Fibroblast of villous mesenchyme (primary cell): ENCODE measurements around the gene CNOT6. TPM values are rescaled to one million over a fixed set of nuclear protein-coding genes. Genes with fewer than 3 reads are reported as not detected.

Experiments
- DNase-seq: peaks from one replicate; pipeline ENCODE4 v3.0.0-alpha.2; 2010; ENCODE audit warnings: low read depth
- H3K4me3 ChIP-seq: 2 replicates; pipeline ENCODE4 v1.5.1; 2011; ENCODE audit warnings: low read depth, mild to moderate bottlenecking, low read length
- total RNA-seq: library from RNA; depleted of rRNA; stranded (reverse); fragments of >200 nt; gene quantifications from 2 replicates; pipeline ENCODE4 v1.2.3, GENCODE V29; 2012
- TF ChIP-seq, protein P1 (sequence below): IDR thresholded peaks from 2 replicates; pipeline ENCODE4 v1.5.1; 2012; ENCODE audit warnings: low read depth, mild to moderate bottlenecking, low read length; ENCODE audit not compliant: insufficient read depth

CNOT6 gene
- total RNA-seq, 1 donor = 16.4 TPM

DNA sequence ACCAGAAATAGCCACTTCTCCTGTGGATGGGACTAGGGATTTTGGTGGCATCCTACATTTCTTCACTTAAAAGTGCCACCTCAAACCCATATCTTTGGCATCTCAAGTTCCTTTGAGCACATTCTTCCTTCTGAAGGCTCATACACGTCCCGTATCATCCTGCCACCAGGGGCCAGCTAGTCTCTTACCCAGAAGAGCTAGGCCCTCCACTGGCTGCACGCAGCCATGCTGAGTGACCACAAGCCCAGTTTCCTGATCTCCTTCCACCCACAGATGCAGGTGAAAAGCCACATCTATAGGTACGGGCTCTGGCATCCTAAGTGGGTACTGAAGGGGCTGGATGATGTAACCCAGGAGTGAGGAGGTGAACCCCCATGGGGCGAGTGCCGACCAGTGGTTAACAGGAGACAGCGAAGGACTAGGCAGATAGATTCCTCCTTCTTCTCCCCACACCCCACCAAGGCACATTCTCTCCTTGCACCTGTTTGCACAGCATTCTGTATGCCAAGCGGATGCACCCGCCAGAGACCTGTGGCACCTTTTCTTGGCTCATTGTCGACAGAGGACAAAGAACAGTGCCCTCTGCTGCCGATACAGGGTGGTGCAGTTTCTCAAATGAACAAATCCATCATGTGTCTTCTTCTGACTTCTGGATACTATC lies 111.5 kb downstream of the CNOT6 start:
- TF ChIP-seq, protein P1, sequence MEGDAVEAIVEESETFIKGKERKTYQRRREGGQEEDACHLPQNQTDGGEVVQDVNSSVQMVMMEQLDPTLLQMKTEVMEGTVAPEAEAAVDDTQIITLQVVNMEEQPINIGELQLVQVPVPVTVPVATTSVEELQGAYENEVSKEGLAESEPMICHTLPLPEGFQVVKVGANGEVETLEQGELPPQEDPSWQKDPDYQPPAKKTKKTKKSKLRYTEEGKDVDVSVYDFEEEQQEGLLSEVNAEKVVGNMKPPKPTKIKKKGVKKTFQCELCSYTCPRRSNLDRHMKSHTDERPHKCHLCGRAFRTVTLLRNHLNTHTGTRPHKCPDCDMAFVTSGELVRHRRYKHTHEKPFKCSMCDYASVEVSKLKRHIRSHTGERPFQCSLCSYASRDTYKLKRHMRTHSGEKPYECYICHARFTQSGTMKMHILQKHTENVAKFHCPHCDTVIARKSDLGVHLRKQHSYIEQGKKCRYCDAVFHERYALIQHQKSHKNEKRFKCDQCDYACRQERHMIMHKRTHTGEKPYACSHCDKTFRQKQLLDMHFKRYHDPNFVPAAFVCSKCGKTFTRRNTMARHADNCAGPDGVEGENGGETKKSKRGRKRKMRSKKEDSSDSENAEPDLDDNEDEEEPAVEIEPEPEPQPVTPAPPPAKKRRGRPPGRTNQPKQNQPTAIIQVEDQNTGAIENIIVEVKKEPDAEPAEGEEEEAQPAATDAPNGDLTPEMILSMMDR = peak; percentile 86
- H3K4me3 ChIP-seq = no peak overlapping the region
- DNase-seq = peak; percentile 64

DNA sequence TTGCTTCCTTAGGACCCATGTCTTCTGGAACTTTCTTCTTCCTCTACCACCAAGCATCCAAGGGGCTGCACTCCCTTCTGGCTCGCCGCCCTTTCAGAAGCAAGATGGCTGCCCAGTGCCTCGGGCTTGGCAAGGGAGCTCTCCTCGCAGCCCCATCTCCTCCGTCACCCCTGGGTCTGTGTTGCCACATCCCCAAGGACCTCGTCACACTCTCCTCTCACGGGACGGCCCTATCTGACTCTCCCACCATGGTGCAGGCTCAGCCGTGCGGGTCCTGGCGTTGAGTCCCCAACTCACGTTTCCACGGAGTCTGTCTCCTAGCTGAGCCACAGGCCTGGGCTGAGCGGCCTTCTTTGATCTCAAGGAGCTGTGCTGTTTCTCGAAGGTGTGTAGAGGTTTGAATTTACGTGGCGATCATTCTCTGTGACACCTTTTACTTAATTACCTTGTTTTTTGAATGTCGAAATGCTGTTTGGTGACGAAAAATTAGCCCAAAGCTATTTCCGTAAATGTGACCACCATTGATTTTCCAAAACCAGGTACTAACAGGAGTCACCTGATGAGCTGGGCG lies 112.1 kb downstream of the CNOT6 start:
- no peak overlapping the region for H3K4me3 ChIP-seq

DNA sequence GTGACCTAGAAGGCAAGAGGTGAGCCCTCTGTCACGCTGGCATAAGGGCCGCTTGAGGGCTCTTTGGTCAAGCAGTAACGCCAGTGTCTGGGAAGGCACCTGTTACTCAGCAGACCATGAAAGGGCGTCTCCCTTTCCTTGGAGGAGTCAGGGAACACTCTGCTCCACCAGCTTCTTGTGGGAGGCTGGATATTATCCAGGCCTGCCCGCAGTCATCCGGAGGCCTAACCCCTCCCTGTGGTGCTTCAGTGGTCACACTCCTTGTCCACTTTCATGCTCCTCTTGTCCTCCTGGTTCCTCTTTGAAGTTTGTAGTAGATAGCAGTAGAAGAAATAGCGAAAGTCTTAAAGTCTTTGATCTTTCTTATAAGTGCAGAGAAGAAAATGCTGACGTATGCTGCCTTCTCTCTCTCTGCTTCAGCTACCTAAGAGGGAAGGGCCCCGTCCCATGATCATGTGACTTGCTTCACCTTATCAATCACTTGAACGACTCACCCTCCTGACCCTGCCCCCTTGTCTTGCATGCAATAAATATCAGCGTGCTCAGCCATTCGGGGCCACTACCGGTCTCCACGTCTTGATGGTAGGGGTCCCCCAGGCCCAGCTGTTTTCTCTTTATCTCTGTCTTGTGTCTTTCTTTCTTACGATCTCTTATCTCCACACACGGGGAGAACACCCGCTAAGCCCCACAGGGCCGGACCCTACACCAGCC lies 113.8 kb downstream of the CNOT6 start:
- TF ChIP-seq, protein P1 = no peak
- no peak overlapping the region for H3K4me3 ChIP-seq
- peak; percentile 1 for DNase-seq

More for the DNA sequence above, 112.1 kb downstream of the CNOT6 start:
- TF ChIP-seq, protein P1 = no peak
- DNase-seq = no peak

DNA sequence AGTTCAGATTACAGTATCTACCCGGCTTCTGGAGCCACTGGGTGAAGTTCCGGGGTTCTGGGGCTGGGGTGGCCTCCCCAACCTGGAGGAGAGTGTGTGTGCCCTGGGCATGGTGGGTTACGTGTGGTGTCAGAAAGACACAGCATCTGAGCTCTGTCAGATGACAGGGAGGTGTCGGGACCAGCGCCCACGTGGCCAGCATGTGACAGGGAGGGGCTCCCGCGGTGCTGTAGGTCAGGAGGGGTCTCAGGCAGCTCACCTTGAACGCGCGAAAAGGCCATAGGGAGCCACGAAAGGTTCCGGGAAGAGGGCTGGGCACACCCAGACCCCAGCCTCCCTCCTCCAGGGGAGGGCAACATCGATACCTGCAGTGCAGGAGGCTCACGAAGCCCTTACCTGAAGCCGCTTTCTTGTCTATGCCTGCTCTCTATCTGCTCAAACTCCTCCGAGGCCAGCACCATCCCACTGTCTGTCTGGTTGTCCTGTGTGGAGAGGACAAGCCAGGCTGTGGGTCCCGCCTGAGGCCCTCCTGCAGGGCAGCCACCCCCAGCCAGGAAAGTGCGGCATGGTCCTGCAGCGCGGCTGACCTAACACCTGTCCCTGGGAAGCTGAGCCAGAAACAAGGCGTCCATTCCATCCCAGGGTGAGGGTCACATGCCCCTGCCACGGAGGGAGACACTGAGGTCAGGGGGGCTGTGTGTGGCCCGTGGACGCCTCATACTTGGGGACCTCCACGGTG lies 114.6 kb downstream of the CNOT6 start:
- no peak overlapping the region for H3K4me3 ChIP-seq
- TF ChIP-seq, protein P1 = no peak
- no peak for DNase-seq

DNA sequence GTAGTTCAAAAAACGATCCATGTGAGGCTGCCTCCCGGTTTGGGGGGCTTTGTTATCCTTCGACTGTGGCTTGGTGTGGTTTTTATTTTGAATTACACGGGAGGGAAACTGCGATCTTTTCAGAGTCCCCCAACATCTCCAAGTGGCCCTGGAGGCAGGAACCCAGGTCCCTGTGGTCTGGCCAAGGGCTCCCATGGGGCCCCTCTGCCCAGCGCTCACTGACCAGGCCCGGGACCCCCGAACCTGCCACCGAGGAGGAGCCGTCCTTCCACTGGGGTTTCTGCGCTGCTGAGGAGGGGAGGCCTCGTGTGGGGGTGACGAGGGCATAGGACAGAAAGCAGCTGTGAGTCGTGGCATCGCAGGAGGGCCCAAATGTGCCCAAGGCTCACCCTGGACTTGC lies 115.2 kb downstream of the CNOT6 start:
- H3K4me3 ChIP-seq = no peak overlapping the region
- TF ChIP-seq, protein P1 = no peak
- no peak for DNase-seq

DNA sequence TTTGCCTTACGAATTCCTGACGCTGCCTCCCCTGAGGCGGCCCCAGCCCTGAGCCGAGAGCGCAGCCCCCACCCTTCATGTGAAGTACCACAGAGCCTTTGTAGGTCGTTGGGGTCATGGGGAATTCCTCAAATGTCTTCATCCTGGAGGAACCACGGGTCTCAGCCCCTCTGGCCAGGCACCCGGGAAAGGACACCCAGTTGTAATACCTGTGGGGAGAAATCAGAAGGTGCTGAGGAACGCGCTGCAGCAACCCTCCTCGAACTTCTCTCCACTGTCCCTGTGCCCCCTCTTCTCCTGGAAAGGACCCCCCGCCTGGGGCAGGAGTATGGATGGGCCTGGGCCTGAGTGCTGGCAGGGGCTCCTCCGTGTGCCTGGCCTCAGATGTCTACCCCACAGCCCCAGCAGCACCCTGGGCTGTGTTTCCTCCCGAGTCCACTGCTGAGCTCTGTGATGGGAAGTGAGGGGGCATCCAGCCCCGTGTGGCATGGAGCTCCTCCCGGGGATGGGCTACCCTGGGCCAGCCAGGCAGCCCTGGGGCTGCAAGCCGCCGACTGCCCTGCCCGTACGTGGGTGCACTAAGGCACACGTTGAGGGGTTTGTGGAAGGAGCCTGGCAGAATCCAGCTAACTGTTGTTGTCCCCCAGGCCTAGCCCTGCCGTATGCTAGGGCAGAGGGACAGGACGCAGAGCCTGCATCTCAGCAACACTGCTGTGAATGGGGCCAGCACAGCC lies 115.8 kb downstream of the CNOT6 start:
- TF ChIP-seq, protein P1 = no peak
- DNase-seq = no peak

More for the DNA sequence above, 115.8 kb downstream of the CNOT6 start:
- H3K4me3 ChIP-seq = no peak overlapping the region
